IgD-negative memory B cell (primary cell): Measurements from ENCODE around the gene CNOT1. TPM values are rescaled to one million over a fixed set of nuclear protein-coding genes. Genes with fewer than 3 reads are reported as not detected.
A peak's percentile ranks its signal among the peaks of the same experiment; 100 is the strongest.

Experiments used
- H3K27ac Mint-ChIP-seq, 3 donors: one replicate each; pipeline ENCODE4 v1.8.0; 2020 to 2022; ENCODE audit warnings: mild to moderate bottlenecking in 3 of 3, mixed read lengths in 3 of 3, moderate library complexity in 1 of 3
- H3K27me3 Mint-ChIP-seq: one replicate; pipeline ENCODE4 v1.8.0; 2021; ENCODE audit warnings: mixed read lengths
- H3K36me3 Mint-ChIP-seq: one replicate; pipeline ENCODE4 v1.8.0; 2020; ENCODE audit warnings: mild to moderate bottlenecking, mixed read lengths
- H3K4me1 Mint-ChIP-seq, 3 donors: one replicate each; pipeline ENCODE4 v1.8.0; 2020 to 2022; ENCODE audit warnings: mixed read lengths in 3 of 3, mild to moderate bottlenecking in 1 of 3
- H3K4me3 Mint-ChIP-seq, 4 donors: one replicate each; pipeline ENCODE4 v1.8.0; 2020 to 2022; ENCODE audit warnings: mild to moderate bottlenecking in 4 of 4, mixed read lengths in 4 of 4, moderate library complexity in 3 of 4
- H3K9me3 Mint-ChIP-seq, 3 donors: one replicate each; pipeline ENCODE4 v1.8.0; 2020 to 2021; ENCODE audit warnings: mixed read lengths in 3 of 3, mild to moderate bottlenecking in 1 of 3
- polyA plus RNA-seq: library from polyadenylated mRNA; unstranded; fragments of 300-500 nt; fragmentation: Illumina TruSeq; gene quantifications from one replicate; pipeline ENCODE4 v1.2.3, GENCODE V29; 2021

CNOT1 gene
- polyA plus RNA-seq, 1 donor from 2014 or later: 80.9 TPM

- Mint-ChIP-seq H3K27ac (no peak overlapping the region), H3K9me3 (no peaks in the 10 kb centered on the region), H3K36me3 (no peaks in the 10 kb centered on the region), H3K4me1 (peaks cover 0 to 3% (median 1%) of the 10 kb centered on the region in 3 donors), H3K27me3 (peaks cover 10% of the 10 kb centered on the region), H3K4me3 (no peak overlapping the region)
Observed at GRCh38 chr16:58488531-58488930, 141.1 kb downstream of the CNOT1 start.

GRCh38 chr16:58487566-58488351 is 141.9 kb downstream of the CNOT1 start:
- Mint-ChIP-seq H3K36me3 (no peaks in the 10 kb centered on the region), H3K27ac (no peak overlapping the region), H3K9me3 (no peaks in the 10 kb centered on the region), H3K4me3 (peak overlapping the region in 1 of 4 donors; percentile 52), H3K27me3 (peaks cover 10% of the 10 kb centered on the region), H3K4me1 (peaks cover 0 to 3% (median 1%) of the 10 kb centered on the region in 3 donors)

GRCh38 chr16:58485184-58485887 is 144.3 kb downstream of the CNOT1 start:
- no peaks in the 10 kb centered on the region for H3K9me3 Mint-ChIP-seq
- H3K36me3 Mint-ChIP-seq: no peaks in the 10 kb centered on the region
- H3K4me3 Mint-ChIP-seq: no peak overlapping the region
- H3K27me3 Mint-ChIP-seq: peaks cover 8% of the 10 kb centered on the region
- peaks cover 0 to 3% (median 1%) of the 10 kb centered on the region in 3 donors for H3K4me1 Mint-ChIP-seq
- no peak overlapping the region for H3K27ac Mint-ChIP-seq

- Mint-ChIP-seq H3K4me1 (no peaks in the 10 kb centered on the region), H3K9me3 (no peaks in the 10 kb centered on the region), H3K27ac (no peak overlapping the region), H3K4me3 (no peak overlapping the region), H3K36me3 (no peaks in the 10 kb centered on the region), H3K27me3 (peaks cover under 1% of the 10 kb centered on the region)
Observed at GRCh38 chr16:58481931-58482330, 147.7 kb downstream of the CNOT1 start.

GRCh38 chr16:58481226-58481869 is 148.3 kb downstream of the CNOT1 start:
- peak overlapping the region in 1 of 4 donors; percentile 27 for H3K4me3 Mint-ChIP-seq
- H3K27ac Mint-ChIP-seq: no peak overlapping the region
- H3K27me3 Mint-ChIP-seq: no peaks in the 10 kb centered on the region
- H3K9me3 Mint-ChIP-seq: no peaks in the 10 kb centered on the region
- H3K36me3 Mint-ChIP-seq: no peaks in the 10 kb centered on the region
- H3K4me1 Mint-ChIP-seq: no peaks in the 10 kb centered on the region

GRCh38 chr16:58478427-58478826 is 151.2 kb downstream of the CNOT1 start:
- Mint-ChIP-seq H3K9me3 (no peaks in the 10 kb centered on the region), H3K4me3 (no peak overlapping the region), H3K27me3 (peaks cover 6% of the 10 kb centered on the region), H3K4me1 (no peaks in the 10 kb centered on the region), H3K36me3 (no peaks in the 10 kb centered on the region), H3K27ac (no peak overlapping the region)

GRCh38 chr16:58476791-58477190 is 152.8 kb downstream of the CNOT1 start:
- Mint-ChIP-seq H3K27ac (peak overlapping the region in 1 of 3 donors; percentile 15), H3K36me3 (no peaks in the 10 kb centered on the region), H3K27me3 (peaks cover 11% of the 10 kb centered on the region), H3K4me3 (no peak overlapping the region), H3K4me1 (no peaks in the 10 kb centered on the region), H3K9me3 (no peaks in the 10 kb centered on the region)

- no peaks in the 10 kb centered on the region for H3K36me3 Mint-ChIP-seq
- H3K4me3 Mint-ChIP-seq: no peak overlapping the region
- no peaks in the 10 kb centered on the region for H3K4me1 Mint-ChIP-seq
- H3K27me3 Mint-ChIP-seq: peaks cover 11% of the 10 kb centered on the region
- no peak overlapping the region for H3K27ac Mint-ChIP-seq
- H3K9me3 Mint-ChIP-seq: peaks cover 0 to 1% (median 0%) of the 10 kb centered on the region in 3 donors
Observed at GRCh38 chr16:58475091-58475619, 154.5 kb downstream of the CNOT1 start.

- Mint-ChIP-seq H3K36me3 (no peaks in the 10 kb centered on the region), H3K9me3 (peaks cover 0 to 1% (median 0%) of the 10 kb centered on the region in 3 donors), H3K27me3 (peaks cover 11% of the 10 kb centered on the region), H3K4me1 (no peaks in the 10 kb centered on the region), H3K27ac (no peak overlapping the region), H3K4me3 (peak overlapping the region in 1 of 4 donors; percentile 37)
Observed at GRCh38 chr16:58474296-58474695, 155.3 kb downstream of the CNOT1 start.

GRCh38 chr16:58472827-58473226 is 156.8 kb downstream of the CNOT1 start:
- Mint-ChIP-seq H3K36me3 (peaks cover 2% of the 10 kb centered on the region), H3K4me1 (no peaks in the 10 kb centered on the region), H3K27ac (peak overlapping the region in 1 of 3 donors; percentile 67), H3K27me3 (peaks cover 17% of the 10 kb centered on the region), H3K9me3 (peaks cover 0 to 1% (median 0%) of the 10 kb centered on the region in 3 donors), H3K4me3 (no peak overlapping the region)

- Mint-ChIP-seq H3K4me1 (no peaks in the 10 kb centered on the region), H3K27me3 (peaks cover 19% of the 10 kb centered on the region), H3K27ac (no peak overlapping the region), H3K36me3 (peaks cover 2% of the 10 kb centered on the region), H3K9me3 (peaks cover 0 to 1% (median 0%) of the 10 kb centered on the region in 3 donors), H3K4me3 (no peak overlapping the region)
Observed at GRCh38 chr16:58472266-58472665, 157.4 kb downstream of the CNOT1 start.

GRCh38 chr16:58471209-58471975 is 158.2 kb downstream of the CNOT1 start:
- H3K4me3 Mint-ChIP-seq: no peak overlapping the region
- peak overlapping the region in 1 of 3 donors; percentile 31 for H3K27ac Mint-ChIP-seq
- H3K4me1 Mint-ChIP-seq: no peaks in the 10 kb centered on the region
- H3K36me3 Mint-ChIP-seq: peaks cover 2% of the 10 kb centered on the region
- H3K9me3 Mint-ChIP-seq: peaks cover 0 to 1% (median 0%) of the 10 kb centered on the region in 3 donors
- peaks cover 25% of the 10 kb centered on the region for H3K27me3 Mint-ChIP-seq
